ENCODE data around the gene NR5A1.

Gene NR5A1

DNA sequence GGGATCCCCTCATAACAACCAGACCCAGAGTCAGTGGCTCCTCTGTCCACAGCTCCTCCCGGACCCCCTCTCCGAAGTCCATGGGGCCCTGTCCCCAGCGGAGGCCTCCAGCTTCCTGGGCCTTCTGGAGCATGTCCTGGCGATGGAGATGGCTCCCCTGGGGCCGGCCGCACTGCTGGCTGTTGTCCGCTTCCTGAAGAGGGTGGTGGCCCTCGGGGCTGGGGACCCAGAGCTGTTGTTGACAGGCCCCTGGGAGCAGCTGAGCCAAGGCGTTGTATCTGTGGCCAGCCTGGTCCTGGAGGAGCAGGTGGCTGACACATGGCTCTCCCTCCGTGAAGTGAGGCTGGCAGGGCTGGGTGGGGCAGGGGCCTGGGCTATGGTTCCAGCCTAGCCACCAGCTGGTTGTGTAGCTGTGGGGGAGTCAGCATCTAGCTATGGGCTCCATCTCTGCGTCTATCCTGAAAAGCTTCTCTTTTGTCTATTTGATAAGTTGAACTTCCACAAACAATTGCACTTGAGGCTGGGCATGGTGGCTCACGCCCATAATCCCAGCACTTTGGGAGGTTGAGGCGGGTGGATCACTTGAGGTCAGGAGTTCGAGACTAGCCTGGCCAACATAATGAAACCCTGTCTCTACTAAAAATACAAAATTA lies 52.3 kb downstream of the NR5A1 start:
- Histone ChIP-seq H3K4me1 (ENCODE audit: low read length) (no peaks in the 10 kb centered on the region), H3K27me3 (replicated peaks; ENCODE audit: insufficient read depth, low read length) (peaks cover 21% of the 10 kb centered on the region), H3F3A (ENCODE audit: insufficient read depth, low read length) (no peaks in the 10 kb centered on the region), H3K36me3 (replicated peaks; ENCODE audit: insufficient read depth, low read length) (no peaks in the 10 kb centered on the region), H2AFZ (ENCODE audit: low read length) (no peak overlapping the region), H3K9ac (ENCODE audit: low read length) (no peak overlapping the region), H4K20me1 (ENCODE audit: insufficient read depth, low read length) (no peaks in the 10 kb centered on the region), H3K79me2 (ENCODE audit: low read length) (no peaks in the 10 kb centered on the region), H3K9me2 (replicated peaks; ENCODE audit: insufficient read depth, low read length) (no peaks in the 10 kb centered on the region), H3K4me3 (ENCODE audit: low read length) (no peak overlapping the region), H3K27ac (ENCODE audit: low read length) (no peak overlapping the region), H3K4me2 (ENCODE audit: low read depth, low read length) (no peak overlapping the region), H3K9me3 (replicated peaks; ENCODE audit: insufficient read depth, low read length) (no peaks in the 10 kb centered on the region)
- TF ChIP-seq EZH2phosphoT487 (IDR thresholded peaks at IDR 0.05; ENCODE audit: low read length) = no peak
- DNase-seq = no peak

- Histone ChIP-seq H4K20me1 (ENCODE audit: insufficient read depth, low read length) (no peaks in the 10 kb centered on the region), H3K9me3 (replicated peaks; ENCODE audit: insufficient read depth, low read length) (no peaks in the 10 kb centered on the region), H3K79me2 (ENCODE audit: low read length) (no peaks in the 10 kb centered on the region), H3K9ac (ENCODE audit: low read length) (no peak overlapping the region), H2AFZ (ENCODE audit: low read length) (no peak overlapping the region), H3K4me3 (ENCODE audit: low read length) (no peak overlapping the region), H3K9me2 (replicated peaks; ENCODE audit: insufficient read depth, low read length) (no peaks in the 10 kb centered on the region), H3K36me3 (replicated peaks; ENCODE audit: insufficient read depth, low read length) (no peaks in the 10 kb centered on the region), H3K27me3 (replicated peaks; ENCODE audit: insufficient read depth, low read length) (peaks cover 21% of the 10 kb centered on the region), H3K4me2 (ENCODE audit: low read depth, low read length) (no peak overlapping the region), H3K27ac (ENCODE audit: low read length) (no peak overlapping the region), H3K4me1 (ENCODE audit: low read length) (no peaks in the 10 kb centered on the region), H3F3A (ENCODE audit: insufficient read depth, low read length) (no peaks in the 10 kb centered on the region)
- TF ChIP-seq EZH2 (optimal IDR thresholded peaks at IDR 0.05; ENCODE audit: low read depth, low read length) = no peak
- TF ChIP-seq EZH2phosphoT487 (IDR thresholded peaks at IDR 0.05; ENCODE audit: low read length) = no peak
- no peak for TF ChIP-seq CTCF (IDR thresholded peaks at IDR 0.05; ENCODE audit: low read length)
- no peak for DNase-seq
Observed at GRCh38 chr9:124454296-124454695, 52.9 kb downstream of the NR5A1 start.

GRCh38 chr9:124453586-124454191 lies 53.5 kb downstream of the NR5A1 start:
- H2AFZ ChIP-seq (ENCODE audit: low read length) = no peak overlapping the region
- no peak for TF ChIP-seq EZH2phosphoT487 (IDR thresholded peaks at IDR 0.05; ENCODE audit: low read length)

GRCh38 chr9:124452841-124453585 lies 54.2 kb downstream of the NR5A1 start:
- Histone ChIP-seq H3K4me3 (ENCODE audit: low read length) (no peak overlapping the region), H3F3A (ENCODE audit: insufficient read depth, low read length) (no peaks in the 10 kb centered on the region), H3K9me2 (replicated peaks; ENCODE audit: insufficient read depth, low read length) (no peaks in the 10 kb centered on the region), H3K27me3 (replicated peaks; ENCODE audit: insufficient read depth, low read length) (peaks cover 21% of the 10 kb centered on the region), H4K20me1 (ENCODE audit: insufficient read depth, low read length) (no peaks in the 10 kb centered on the region), H3K9me3 (replicated peaks; ENCODE audit: insufficient read depth, low read length) (no peaks in the 10 kb centered on the region), H3K9ac (ENCODE audit: low read length) (no peak overlapping the region), H2AFZ (ENCODE audit: low read length) (no peak overlapping the region), H3K4me2 (ENCODE audit: low read depth, low read length) (no peak overlapping the region), H3K4me1 (ENCODE audit: low read length) (no peaks in the 10 kb centered on the region), H3K36me3 (replicated peaks; ENCODE audit: insufficient read depth, low read length) (no peaks in the 10 kb centered on the region), H3K79me2 (ENCODE audit: low read length) (no peaks in the 10 kb centered on the region), H3K27ac (ENCODE audit: low read length) (no peak overlapping the region)
- no peak for DNase-seq
- TF ChIP-seq EZH2 (optimal IDR thresholded peaks at IDR 0.05; ENCODE audit: low read depth, low read length) (no peak), CTCF (IDR thresholded peaks at IDR 0.05; ENCODE audit: low read length) (no peak), EZH2phosphoT487 (IDR thresholded peaks at IDR 0.05; ENCODE audit: low read length) (no peak)

More at GRCh38 chr9:124453586-124454191, 53.5 kb downstream of the NR5A1 start:
- Histone ChIP-seq H3K9ac (ENCODE audit: low read length) (no peak overlapping the region), H3F3A (ENCODE audit: insufficient read depth, low read length) (no peaks in the 10 kb centered on the region), H4K20me1 (ENCODE audit: insufficient read depth, low read length) (no peaks in the 10 kb centered on the region), H3K4me1 (ENCODE audit: low read length) (no peaks in the 10 kb centered on the region), H3K27me3 (replicated peaks; ENCODE audit: insufficient read depth, low read length) (peaks cover 21% of the 10 kb centered on the region), H3K9me3 (replicated peaks; ENCODE audit: insufficient read depth, low read length) (no peaks in the 10 kb centered on the region), H3K9me2 (replicated peaks; ENCODE audit: insufficient read depth, low read length) (no peaks in the 10 kb centered on the region), H3K4me3 (ENCODE audit: low read length) (no peak overlapping the region), H3K4me2 (ENCODE audit: low read depth, low read length) (no peak overlapping the region), H3K36me3 (replicated peaks; ENCODE audit: insufficient read depth, low read length) (no peaks in the 10 kb centered on the region), H3K79me2 (ENCODE audit: low read length) (no peaks in the 10 kb centered on the region), H3K27ac (ENCODE audit: low read length) (no peak overlapping the region)
- DNase-seq = no peak
